Astrocyte (in vitro differentiated cells and primary cell): ENCODE data around the gene CLDN19. TPM values are rescaled to one million over a fixed set of nuclear protein-coding genes. Genes with fewer than 3 reads are reported as not detected.
A peak's percentile ranks its signal among the peaks of the same experiment; 100 is the strongest.

Source experiments
- DNase-seq: peaks from one replicate; pipeline ENCODE4 v3.0.0-alpha.2; 2010; ENCODE audit warnings: low read depth
- FAIRE-seq: peaks from 2 replicates; lab custom pipeline; 2011; peaks lifted over from hg19 to GRCh38; lab: Jason Lieb, UNC
- H2AFZ ChIP-seq: 2 replicates; pipeline ENCODE4 v1.6.0; 2012; ENCODE audit warnings: low read depth, low read length, inconsistent platforms
- H3K27ac ChIP-seq: 2 replicates; pipeline ENCODE4 v1.5.1; 2011; ENCODE audit warnings: low read depth, low read length, inconsistent platforms
- H3K27me3 ChIP-seq: 2 replicates; pipeline ENCODE4 v1.6.0; 2011; ENCODE audit warnings: low read length, inconsistent platforms; ENCODE audit not compliant: insufficient read depth
- H3K36me3 ChIP-seq: 2 replicates; pipeline ENCODE4 v1.5.1; 2011; ENCODE audit warnings: low read length, inconsistent platforms; ENCODE audit not compliant: insufficient read depth
- H3K4me1 ChIP-seq: 2 replicates; pipeline ENCODE4 v1.5.1; 2011; ENCODE audit warnings: low read length, inconsistent platforms; ENCODE audit not compliant: insufficient read depth
- H3K4me2 ChIP-seq: 2 replicates; pipeline ENCODE4 v1.6.0; 2012; ENCODE audit warnings: low read length, inconsistent platforms
- H3K4me3 ChIP-seq: 2 replicates; pipeline ENCODE4 v1.5.1; 2011; ENCODE audit warnings: low read depth, mild to moderate bottlenecking, low read length, inconsistent platforms; ENCODE audit not compliant: insufficient read depth
- H3K79me2 ChIP-seq: 2 replicates; pipeline ENCODE4 v1.6.0; 2012; ENCODE audit warnings: mild to moderate bottlenecking, low read length, inconsistent platforms; ENCODE audit not compliant: insufficient read depth
- H3K9ac ChIP-seq: 2 replicates; pipeline ENCODE4 v1.6.0; 2012; ENCODE audit warnings: mild to moderate bottlenecking, low read length, inconsistent platforms
- H3K9me3 ChIP-seq: 2 replicates; pipeline ENCODE4 v1.5.1; 2012; ENCODE audit warnings: low read depth, mild to moderate bottlenecking, low read length, inconsistent platforms; ENCODE audit not compliant: insufficient read depth
- H4K20me1 ChIP-seq: 2 replicates; pipeline ENCODE4 v1.6.0; 2012; ENCODE audit warnings: low read length, inconsistent platforms; ENCODE audit not compliant: insufficient read depth
- H3K27ac Mint-ChIP-seq: one replicate; pipeline ENCODE4 v1.8.0; 2021; ENCODE audit warnings: mild to moderate bottlenecking, mixed read lengths; ENCODE audit not compliant: unreplicated experiment
- H3K27me3 Mint-ChIP-seq: one replicate; pipeline ENCODE4 v1.8.0; 2021; ENCODE audit warnings: low read depth, mixed read lengths; ENCODE audit not compliant: unreplicated experiment
- H3K36me3 Mint-ChIP-seq: one replicate; pipeline ENCODE4 v1.8.0; 2021; ENCODE audit warnings: low read depth, mixed read lengths; ENCODE audit not compliant: unreplicated experiment
- H3K4me1 Mint-ChIP-seq: one replicate; pipeline ENCODE4 v1.8.0; 2021; ENCODE audit warnings: low read depth, mixed read lengths; ENCODE audit not compliant: unreplicated experiment
- H3K4me3 Mint-ChIP-seq: one replicate; pipeline ENCODE4 v1.8.0; 2021; ENCODE audit warnings: mild to moderate bottlenecking, moderate library complexity, mixed read lengths; ENCODE audit not compliant: unreplicated experiment
- H3K9me3 Mint-ChIP-seq: one replicate; pipeline ENCODE4 v1.8.0; 2021; ENCODE audit warnings: mild to moderate bottlenecking, mixed read lengths; ENCODE audit not compliant: unreplicated experiment
- CTCF ChIP-seq: IDR thresholded peaks from 2 replicates; pipeline ENCODE4 v1.5.1; 2011; ENCODE audit warnings: low read depth, mild to moderate bottlenecking, inconsistent platforms, low read length, moderate library complexity; ENCODE audit not compliant: insufficient read depth
- EZH2 ChIP-seq: IDR thresholded peaks from 2 replicates; pipeline ENCODE4 v1.6.1; 2012; ENCODE audit warnings: mild to moderate bottlenecking, low read length, inconsistent platforms; ENCODE audit not compliant: insufficient read depth
- total RNA-seq: library from RNA; stranded (reverse); gene quantifications from 2 replicates; pipeline ENCODE4 v1.2.1, GENCODE V29; 2021

CLDN19 gene
- total RNA-seq, 1 donor from 2014 or later: 0.11 TPM

DNA sequence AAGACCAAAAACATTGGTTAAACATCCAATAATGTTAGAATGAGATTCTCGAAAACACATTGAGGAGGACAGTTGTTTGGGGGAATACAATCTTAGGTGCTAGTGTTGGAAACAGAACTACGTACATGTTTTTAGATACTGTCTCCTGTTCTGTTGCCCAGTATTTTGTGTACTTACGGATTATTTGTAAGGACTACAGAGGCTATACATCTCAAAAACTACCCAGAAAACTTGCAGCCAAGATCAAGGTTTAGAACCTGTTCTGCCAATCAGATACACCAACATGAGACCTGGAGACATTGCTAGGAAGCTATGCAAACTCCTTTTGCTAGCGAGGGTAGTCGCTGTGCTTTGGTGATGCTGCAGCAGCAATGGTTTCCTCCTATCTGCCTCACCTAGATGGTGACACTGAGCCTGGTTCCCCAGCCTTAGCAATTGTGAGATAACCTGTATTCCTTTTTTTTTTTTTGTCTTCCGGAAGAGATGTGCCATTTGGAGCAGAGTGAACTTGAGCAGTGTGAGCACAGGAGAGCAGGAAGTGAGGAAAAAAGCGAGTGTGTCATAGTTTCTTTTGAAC is 36.1 kb downstream of the CLDN19 start:
- no peaks in the 10 kb centered on the region for H3K9me3 ChIP-seq
- Mint-ChIP-seq H3K27me3 (no peaks in the 10 kb centered on the region), H3K36me3 (peaks cover 12% of the 10 kb centered on the region), H3K4me3 (no peak overlapping the region), H3K9me3 (no peaks in the 10 kb centered on the region), H3K4me1 (peaks cover 3% of the 10 kb centered on the region), H3K27ac (no peak overlapping the region)
- no peak overlapping the region for H3K27ac ChIP-seq
- no peak for FAIRE-seq
- peaks cover 48% of the 10 kb centered on the region for H4K20me1 ChIP-seq
- H3K36me3 ChIP-seq: peaks cover 58% of the 10 kb centered on the region
- H3K4me2 ChIP-seq: no peak overlapping the region
- no peak for TF ChIP-seq EZH2
- no peak for TF ChIP-seq CTCF
- no peak overlapping the region for H2AFZ ChIP-seq
- no peaks in the 10 kb centered on the region for H3K27me3 ChIP-seq
- DNase-seq: no peak
- H3K4me3 ChIP-seq: no peak overlapping the region
- H3K9ac ChIP-seq: no peak overlapping the region
- H3K79me2 ChIP-seq: peaks cover 24% of the 10 kb centered on the region
- H3K4me1 ChIP-seq: no peaks in the 10 kb centered on the region

- Mint-ChIP-seq H3K27ac (no peak overlapping the region), H3K9me3 (no peaks in the 10 kb centered on the region), H3K4me1 (peaks cover 3% of the 10 kb centered on the region), H3K4me3 (no peak overlapping the region), H3K27me3 (no peaks in the 10 kb centered on the region), H3K36me3 (peaks cover 17% of the 10 kb centered on the region)
- Histone ChIP-seq H4K20me1 (peaks cover 70% of the 10 kb centered on the region), H3K79me2 (peaks cover 62% of the 10 kb centered on the region), H3K4me2 (no peak overlapping the region), H3K36me3 (peaks cover 83% of the 10 kb centered on the region), H3K27ac (no peak overlapping the region), H3K4me3 (no peak overlapping the region), H3K4me1 (no peaks in the 10 kb centered on the region), H3K9me3 (no peaks in the 10 kb centered on the region), H2AFZ (no peak overlapping the region), H3K9ac (no peak overlapping the region), H3K27me3 (no peaks in the 10 kb centered on the region)
- DNase-seq (no peak), FAIRE-seq (no peak)
- no peak for TF ChIP-seq EZH2
- TF ChIP-seq CTCF: no peak
Observed at GRCh38 chr1:42700006-42700405, 40.0 kb downstream of the CLDN19 start.

GRCh38 chr1:42698081-42698813 is 41.8 kb downstream of the CLDN19 start:
- H3K27ac Mint-ChIP-seq: peak overlapping the region; percentile 54
- no peak for TF ChIP-seq EZH2
- TF ChIP-seq CTCF: no peak
- Histone ChIP-seq H4K20me1 (peaks cover 77% of the 10 kb centered on the region), H3K27ac (no peak overlapping the region), H3K4me2 (no peak overlapping the region), H3K79me2 (peaks cover 75% of the 10 kb centered on the region), H3K9ac (no peak overlapping the region), H2AFZ (no peak overlapping the region), H3K27me3 (no peaks in the 10 kb centered on the region), H3K4me3 (no peak overlapping the region), H3K9me3 (no peaks in the 10 kb centered on the region), H3K36me3 (peaks cover 78% of the 10 kb centered on the region), H3K4me1 (no peaks in the 10 kb centered on the region)
- no peak overlapping the region for H3K4me3 Mint-ChIP-seq
- DNase-seq: no peak
- H3K36me3 Mint-ChIP-seq: peaks cover 8% of the 10 kb centered on the region
- H3K9me3 Mint-ChIP-seq: no peaks in the 10 kb centered on the region
- FAIRE-seq: no peak
- no peaks in the 10 kb centered on the region for H3K27me3 Mint-ChIP-seq
- peaks cover 3% of the 10 kb centered on the region for H3K4me1 Mint-ChIP-seq
